Lower leg skin (tissue), 4 donors: Measurements from ENCODE around the gene FOXP1. TPM values are rescaled to one million over a fixed set of nuclear protein-coding genes. Genes with fewer than 3 reads are reported as not detected.

ENCODE experiments used
- DNase-seq, 2 donors: peaks; one replicate each; pipeline ENCODE4 v3.0.0-alpha.2; 2019; ENCODE audit warnings: low spot score in 2 of 2
- H3K4me3 ChIP-seq: fragments of 200-600 bp; sonication (generic); 2 replicates; pipeline ENCODE4 v1.5.1; 2017; ENCODE audit warnings: mild to moderate bottlenecking, low read depth; ENCODE audit not compliant: poor library complexity, severe bottlenecking
- CTCF ChIP-seq, 3 donors: fragments of 450-650 bp; IDR thresholded peaks; one replicate each; pipeline ENCODE4 v1.5.1; 2016; ENCODE audit warnings: antibody characterized with exemption in 3 of 3, mild to moderate bottlenecking in 3 of 3, moderate library complexity in 2 of 3
- POLR2A ChIP-seq, 2 donors: fragments of 450-650 bp; IDR thresholded peaks; one replicate each; pipeline ENCODE4 v1.6.1; 2016 to 2017; ENCODE audit warnings: antibody characterized with exemption in 2 of 2, mild to moderate bottlenecking in 1 of 2, moderate library complexity in 1 of 2
- WGBS, 2 donors: methylation state at CpG; one replicate each; pipeline ENCODE4 v1.1.5; 2018; 5-methylcytosine and 5-hydroxymethylcytosine counted together
- intact Hi-C: fragments of 100-400 bp; cut with DNase I; formaldehyde crosslinking; loops from one replicate; pipeline ENCODE4 v1.15.0; 2023; ENCODE audit warnings: low total_unique reads
- total RNA-seq, 4 donors: library from RNA; depleted of rRNA; stranded (reverse); fragments of >200 nt; gene quantifications; one replicate each; pipeline ENCODE4 v1.1.0, GENCODE V29; 2016

Gene FOXP1
- total RNA-seq, 4 donors from 2014 or later: 46.6 to 66.6 (median 55.2) TPM

GRCh38 chr3:71499227-71499876 is 84.2 kb downstream of the FOXP1 start:
- no peak for TF ChIP-seq POLR2A (IDR thresholded peaks at IDR 0.05)
- no peak for TF ChIP-seq CTCF (IDR thresholded peaks at IDR 0.05)
- no peak overlapping the region for H3K4me3 ChIP-seq
- no peak for DNase-seq
- intact Hi-C loops: no loop called here
- 86 to 89% methylated on average over 6 of the region's 6 CpGs for WGBS, 2 donors

GRCh38 chr3:71498543-71498942 is 85.0 kb downstream of the FOXP1 start:
- intact Hi-C loops: no loop called here
- no peak for TF ChIP-seq CTCF (IDR thresholded peaks at IDR 0.05)
- no peak for TF ChIP-seq POLR2A (IDR thresholded peaks at IDR 0.05)
- H3K4me3 ChIP-seq: no peak overlapping the region
- WGBS, 2 donors: 80 to 89% methylated on average over 3 of the region's 3 CpGs
- DNase-seq: no peak

DNA sequence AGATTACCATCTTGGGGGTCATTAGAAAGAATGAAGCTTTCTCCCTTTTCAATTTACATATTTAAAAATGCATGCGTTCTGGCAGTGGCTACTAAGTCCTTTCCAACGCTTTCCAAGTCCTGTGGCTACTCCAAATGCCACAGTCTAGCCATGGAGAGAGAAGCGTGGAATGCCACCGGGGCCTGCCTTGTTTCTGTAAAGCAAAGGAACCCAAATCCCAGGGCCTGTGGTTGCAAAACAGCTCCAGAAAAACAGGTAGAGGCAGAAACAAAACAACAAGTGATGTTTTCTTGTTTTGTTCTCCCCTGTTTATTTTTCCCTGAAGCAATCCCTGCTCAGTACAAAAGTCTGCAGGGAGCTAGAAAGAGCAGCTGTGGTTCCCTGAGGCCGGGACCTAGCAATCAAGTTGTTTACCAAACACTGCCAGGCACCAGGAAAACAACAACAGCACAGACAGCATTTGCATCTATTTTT is 85.5 kb downstream of the FOXP1 start:
- TF ChIP-seq CTCF (IDR thresholded peaks at IDR 0.05) (no peak), POLR2A (IDR thresholded peaks at IDR 0.05) (no peak)
- 65 to 76% methylated on average over 5 of the region's 5 CpGs for WGBS, 2 donors
- no peak for DNase-seq
- intact Hi-C loops: no loop called here
- H3K4me3 ChIP-seq: no peak overlapping the region

DNA sequence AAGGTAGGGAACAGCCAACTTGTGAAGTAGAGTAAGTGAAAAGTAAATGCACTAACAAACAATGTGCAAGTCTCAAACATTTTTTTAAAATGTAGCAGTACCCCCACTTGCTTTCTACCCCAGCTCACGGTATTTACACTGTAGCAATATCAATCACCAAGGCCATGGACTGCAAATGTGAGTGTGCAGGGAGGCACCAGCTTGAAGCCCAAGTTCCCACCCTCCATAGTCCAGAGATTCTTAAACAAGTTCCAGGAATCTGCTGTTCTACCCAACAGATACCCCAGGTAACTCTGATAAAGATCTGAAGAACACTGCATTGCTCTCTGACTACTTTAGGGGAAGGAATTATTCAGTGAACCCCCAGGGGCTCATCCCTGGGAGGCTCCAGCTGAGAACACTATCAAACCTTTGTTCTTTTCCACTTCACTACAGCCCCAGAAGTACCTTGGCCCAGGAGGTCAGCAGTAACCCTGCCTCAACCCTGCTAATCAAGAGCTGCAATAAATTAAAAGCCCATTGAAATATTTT is 86.1 kb downstream of the FOXP1 start:
- TF ChIP-seq CTCF (IDR thresholded peaks at IDR 0.05) (no peak), POLR2A (IDR thresholded peaks at IDR 0.05) (no peak)
- 80 to 88% methylated on average over 1 of the region's 1 CpG for WGBS, 2 donors
- no peak overlapping the region for H3K4me3 ChIP-seq
- intact Hi-C loops: no loop called here
- no peak for DNase-seq

DNA sequence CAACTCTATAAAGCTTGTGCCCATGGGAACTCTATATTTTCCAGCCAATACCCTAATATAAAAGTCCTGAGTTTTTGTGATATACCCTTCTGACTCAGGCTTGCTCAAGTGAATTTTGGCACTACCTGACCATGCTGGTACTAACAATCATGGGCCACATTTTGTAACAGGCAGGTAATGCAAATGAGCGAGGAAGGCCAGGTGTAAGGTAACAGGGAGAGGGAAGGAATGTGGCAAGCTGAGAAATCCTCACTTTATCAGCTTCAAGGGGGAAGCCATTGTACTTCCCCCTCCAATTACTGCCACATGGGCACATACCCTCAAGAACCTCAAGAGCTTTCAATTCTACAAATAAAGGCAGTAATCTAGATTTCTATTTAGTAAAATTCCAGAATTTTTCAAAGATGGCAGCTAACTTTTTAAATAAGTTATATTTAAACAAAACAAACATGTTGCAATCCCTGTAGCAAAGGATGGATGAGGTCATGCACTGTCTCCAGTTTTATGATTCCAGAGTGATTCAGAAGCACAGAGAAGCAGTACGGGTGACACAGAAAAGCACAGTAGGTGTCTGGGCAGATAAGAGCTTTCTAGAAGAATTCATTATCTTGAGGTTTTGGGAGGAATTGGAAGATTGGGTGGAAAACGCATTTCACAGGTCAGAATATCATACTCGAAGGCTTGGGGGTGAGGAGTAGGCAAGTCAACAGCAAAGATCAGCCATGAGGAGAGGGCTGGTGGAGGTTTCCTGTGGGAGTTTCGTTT is 87.6 kb downstream of the FOXP1 start:
- WGBS, 2 donors: 76 to 77% methylated on average over 5 of the region's 5 CpGs
- H3K4me3 ChIP-seq: no peak overlapping the region
- TF ChIP-seq CTCF (IDR thresholded peaks at IDR 0.05) (no peak), POLR2A (IDR thresholded peaks at IDR 0.05) (no peak)

More for the DNA sequence above, 87.6 kb downstream of the FOXP1 start:
- DNase-seq: no peak
- intact Hi-C loops: no loop called here
